Measurements from ENCODE around the gene SEC14L3. TPM values are rescaled to one million over a fixed set of nuclear protein-coding genes. Genes with fewer than 3 reads are reported as not detected.

The SEC14L3 gene
- polyA plus RNA-seq, 3 donors = not detected

DNA sequence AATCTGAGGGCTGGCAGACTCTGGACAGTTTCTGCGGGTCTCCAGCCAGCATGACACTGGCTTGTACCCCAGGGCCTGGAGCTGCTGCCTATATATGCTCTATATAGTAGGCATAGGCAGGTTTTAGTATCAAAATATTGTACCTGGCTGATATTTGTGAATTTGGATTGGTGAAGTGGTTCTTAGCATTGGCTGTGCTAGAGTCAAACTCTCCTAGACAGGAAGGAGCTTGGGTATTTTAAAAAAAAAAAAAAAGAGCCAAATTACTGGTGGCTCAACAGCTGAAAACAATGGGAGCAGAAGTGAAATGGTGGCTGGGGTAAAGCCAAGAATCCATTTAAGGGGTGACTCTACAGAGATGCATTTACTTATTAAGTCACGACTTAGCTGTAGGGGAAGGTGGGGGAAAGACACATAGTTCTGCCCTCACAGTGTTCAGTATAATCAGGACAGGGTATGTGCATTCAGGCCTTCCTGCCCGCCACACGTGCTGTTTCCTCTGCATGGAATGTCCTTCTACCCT, 57.2 kb downstream of the SEC14L3 start:
- Histone ChIP-seq H3K27ac (ENCODE audit: low read depth in 1 of 2, low read length in 2 of 2) (no peak overlapping the region), H3K9ac (ENCODE audit: insufficient read depth, low read length, poor library complexity, severe bottlenecking) (no peak overlapping the region), H3K36me3 (replicated peaks in 1 of 2; ENCODE audit: control insufficient read depth in 1 of 2, insufficient read depth in 2 of 2, low read length in 2 of 2) (peaks cover 4 to 31% of the 10 kb centered on the region in 2 donors), H2AFZ (ENCODE audit: insufficient read depth, low read depth, low read length, poor library complexity, severe bottlenecking) (no peak overlapping the region), H3K9me3 (replicated peaks in 1 of 2; ENCODE audit: control insufficient read depth in 1 of 2, insufficient read depth in 1 of 2, low read length in 2 of 2) (no peaks in the 10 kb centered on the region), H4K20me1 (ENCODE audit: insufficient read depth, low read length) (no peaks in the 10 kb centered on the region), H3K79me2 (ENCODE audit: insufficient read depth, low read length) (no peaks in the 10 kb centered on the region), H3K4me1 (ENCODE audit: control insufficient read depth in 1 of 2, insufficient read depth in 2 of 2, low read length in 2 of 2) (no peaks in the 10 kb centered on the region), H3K27me3 (ENCODE audit: control insufficient read depth in 2 of 2, insufficient read depth in 2 of 2, low read length in 2 of 2) (no peaks in the 10 kb centered on the region), H3K4me3 (replicated peaks in 1 of 3; ENCODE audit: low read depth in 2 of 3, low read length in 3 of 3) (no peak overlapping the region), H3K4me2 (replicated peaks; ENCODE audit: extremely low read depth, low read length, poor library complexity, severe bottlenecking) (no peak overlapping the region)
- peaks cover 0 to 6% (median 4%) of the 10 kb centered on the region in 3 donors for H3K27me3 Mint-ChIP-seq (ENCODE audit: low read depth in 3 of 3)
- intact Hi-C loops (cut with micrococcal nuclease) = no loop called here
- H3K36me3 Mint-ChIP-seq = peaks cover 26% of the 10 kb centered on the region in 2 donors
- no peaks in the 10 kb centered on the region for H3K9me3 Mint-ChIP-seq
- H3K4me3 Mint-ChIP-seq = no peak overlapping the region
- no peak for DNase-seq
- no peaks in the 10 kb centered on the region for H3K4me1 Mint-ChIP-seq
- no peak overlapping the region for H3K27ac Mint-ChIP-seq
- TF ChIP-seq, protein P1, sequence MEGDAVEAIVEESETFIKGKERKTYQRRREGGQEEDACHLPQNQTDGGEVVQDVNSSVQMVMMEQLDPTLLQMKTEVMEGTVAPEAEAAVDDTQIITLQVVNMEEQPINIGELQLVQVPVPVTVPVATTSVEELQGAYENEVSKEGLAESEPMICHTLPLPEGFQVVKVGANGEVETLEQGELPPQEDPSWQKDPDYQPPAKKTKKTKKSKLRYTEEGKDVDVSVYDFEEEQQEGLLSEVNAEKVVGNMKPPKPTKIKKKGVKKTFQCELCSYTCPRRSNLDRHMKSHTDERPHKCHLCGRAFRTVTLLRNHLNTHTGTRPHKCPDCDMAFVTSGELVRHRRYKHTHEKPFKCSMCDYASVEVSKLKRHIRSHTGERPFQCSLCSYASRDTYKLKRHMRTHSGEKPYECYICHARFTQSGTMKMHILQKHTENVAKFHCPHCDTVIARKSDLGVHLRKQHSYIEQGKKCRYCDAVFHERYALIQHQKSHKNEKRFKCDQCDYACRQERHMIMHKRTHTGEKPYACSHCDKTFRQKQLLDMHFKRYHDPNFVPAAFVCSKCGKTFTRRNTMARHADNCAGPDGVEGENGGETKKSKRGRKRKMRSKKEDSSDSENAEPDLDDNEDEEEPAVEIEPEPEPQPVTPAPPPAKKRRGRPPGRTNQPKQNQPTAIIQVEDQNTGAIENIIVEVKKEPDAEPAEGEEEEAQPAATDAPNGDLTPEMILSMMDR (IDR thresholded peaks at IDR 0.05) = no peak
- WGBS (ENCODE audit: insufficient coverage) = 100% methylated on average over 3 of the region's 4 CpGs

DNA sequence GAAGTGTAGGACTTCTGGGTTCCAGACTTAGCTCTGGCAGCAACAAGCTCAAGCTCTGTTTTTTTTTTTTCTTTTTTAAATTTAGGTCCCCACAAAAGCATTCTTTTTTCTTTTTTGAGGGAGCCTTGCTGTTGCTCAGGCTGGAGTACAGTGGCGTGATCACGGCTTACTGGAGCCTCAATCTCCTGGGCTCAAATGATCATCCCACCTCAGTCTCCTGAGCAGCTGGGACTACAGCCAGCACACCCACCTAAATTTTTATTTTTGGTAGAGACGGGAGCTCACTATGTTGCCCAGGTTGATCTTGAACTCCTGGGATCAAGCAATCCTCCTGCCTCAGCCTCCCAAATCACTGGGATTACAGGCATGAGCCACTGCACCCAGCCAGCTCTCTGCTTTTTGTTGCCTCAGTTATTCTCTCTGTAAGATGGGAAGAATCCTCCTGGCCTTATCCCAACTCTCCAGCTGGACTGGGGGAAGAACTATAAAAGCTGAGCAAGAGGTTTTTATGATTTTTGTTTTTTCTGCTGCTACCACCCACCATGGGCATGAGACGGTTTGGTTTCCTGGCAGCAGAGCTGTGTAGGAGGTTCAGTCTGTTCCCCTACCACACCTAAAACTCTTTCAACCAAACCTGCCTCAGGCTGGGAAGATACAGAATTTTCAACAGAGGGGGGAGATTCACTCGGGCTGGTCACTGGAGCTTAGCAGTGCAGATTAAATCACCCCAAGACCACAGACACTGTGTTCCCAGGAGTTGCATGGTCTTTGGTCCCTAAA, 57.9 kb downstream of the SEC14L3 start:
- Mint-ChIP-seq H3K36me3 (peaks cover 21 to 26% of the 10 kb centered on the region in 2 donors), H3K27me3 (ENCODE audit: low read depth in 3 of 3) (peaks cover 0 to 6% (median 4%) of the 10 kb centered on the region in 3 donors), H3K4me3 (no peak overlapping the region), H3K9me3 (no peaks in the 10 kb centered on the region), H3K4me1 (no peaks in the 10 kb centered on the region), H3K27ac (no peak overlapping the region)
- no peak overlapping the region for H3K4me3 ChIP-seq (replicated peaks in 1 of 3; ENCODE audit: low read depth in 2 of 3, low read length in 3 of 3)
- no peaks in the 10 kb centered on the region for H3K27me3 ChIP-seq (ENCODE audit: control insufficient read depth in 2 of 2, insufficient read depth in 2 of 2, low read length in 2 of 2)
- no peaks in the 10 kb centered on the region for H3K79me2 ChIP-seq (ENCODE audit: insufficient read depth, low read length)
- H2AFZ ChIP-seq (ENCODE audit: insufficient read depth, low read depth, low read length, poor library complexity, severe bottlenecking) = no peak overlapping the region
- H4K20me1 ChIP-seq (ENCODE audit: insufficient read depth, low read length) = no peaks in the 10 kb centered on the region
- no peak overlapping the region for H3K4me2 ChIP-seq (replicated peaks; ENCODE audit: extremely low read depth, low read length, poor library complexity, severe bottlenecking)
- WGBS (ENCODE audit: insufficient coverage) = 90% methylated on average over 2 of the region's 5 CpGs
- no peaks in the 10 kb centered on the region for H3K9me3 ChIP-seq (replicated peaks in 1 of 2; ENCODE audit: control insufficient read depth in 1 of 2, insufficient read depth in 1 of 2, low read length in 2 of 2)
- intact Hi-C loops (cut with micrococcal nuclease) = no loop called here
- no peak for DNase-seq
- H3K27ac ChIP-seq (ENCODE audit: low read depth in 1 of 2, low read length in 2 of 2) = no peak overlapping the region
- no peak overlapping the region for H3K9ac ChIP-seq (ENCODE audit: insufficient read depth, low read length, poor library complexity, severe bottlenecking)
- TF ChIP-seq, protein P1 (IDR thresholded peaks at IDR 0.05) = no peak
- no peaks in the 10 kb centered on the region for H3K4me1 ChIP-seq (ENCODE audit: control insufficient read depth in 1 of 2, insufficient read depth in 2 of 2, low read length in 2 of 2)
- H3K36me3 ChIP-seq (replicated peaks in 1 of 2; ENCODE audit: control insufficient read depth in 1 of 2, insufficient read depth in 2 of 2, low read length in 2 of 2) = peaks cover 4 to 31% of the 10 kb centered on the region in 2 donors
